NCI-H1105 treated with DMSO at 0.1 percent for 48 hours (cell line): ENCODE results near the gene ZNF408.
"Not testable (repeated sequence)": the region's sequence is repeated elsewhere in the genome, so short reads cannot be mapped to it uniquely, and the experiment has no call there.

ENCODE experiments used
- DNase-seq: peaks from one replicate; lab custom pipeline; 2025; lab: John Stamatoyannopoulos, UW

The ZNF408 gene

GRCh38 chr11:46697723-46698122 lies 3.1 kb upstream of the ZNF408 start:
- DNase-seq: no peak

DNA sequence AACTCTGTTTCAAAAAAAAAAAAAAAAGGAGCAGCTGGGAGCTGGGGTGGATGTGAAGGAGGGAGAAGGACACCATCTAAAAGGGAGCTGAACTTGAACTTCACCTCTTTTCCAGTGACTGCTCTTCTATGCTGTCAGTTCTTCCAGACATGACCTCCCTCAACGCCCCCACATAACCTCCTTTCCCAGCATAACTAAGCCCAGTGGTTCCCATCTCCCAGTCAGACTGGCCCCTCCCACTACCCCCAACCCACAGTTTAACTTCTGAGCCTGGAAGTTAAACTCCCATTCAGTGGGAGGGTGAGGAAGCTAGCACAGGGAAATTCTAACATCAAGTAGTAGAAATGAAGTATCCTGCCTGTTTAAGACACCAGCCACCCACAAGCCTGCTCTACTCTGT lies 2.2 kb upstream of the ZNF408 start:
- no peak for DNase-seq

GRCh38 chr11:46701078-46701654 lies 335 bp downstream of the ZNF408 start:
- no peak for DNase-seq

DNA sequence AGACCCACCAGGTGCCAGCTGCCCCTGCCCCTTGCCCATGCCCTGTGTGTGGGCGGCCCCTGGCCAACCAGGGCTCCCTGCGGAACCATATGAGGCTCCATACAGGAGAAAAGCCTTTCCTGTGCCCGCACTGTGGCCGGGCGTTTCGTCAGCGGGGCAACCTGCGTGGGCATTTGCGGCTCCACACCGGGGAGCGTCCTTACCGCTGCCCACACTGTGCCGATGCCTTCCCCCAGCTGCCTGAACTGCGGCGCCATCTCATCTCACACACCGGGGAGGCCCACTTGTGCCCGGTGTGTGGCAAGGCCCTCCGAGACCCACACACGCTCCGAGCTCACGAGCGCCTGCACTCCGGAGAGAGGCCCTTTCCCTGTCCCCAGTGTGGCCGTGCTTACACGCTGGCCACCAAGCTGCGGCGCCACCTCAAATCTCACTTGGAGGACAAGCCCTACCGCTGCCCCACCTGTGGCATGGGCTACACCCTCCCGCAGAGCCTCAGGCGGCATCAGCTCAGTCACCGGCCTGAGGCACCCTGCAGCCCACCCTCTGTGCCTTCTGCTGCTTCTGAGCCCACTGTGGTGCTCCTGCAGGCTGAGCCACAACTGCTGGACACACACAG lies 4.3 kb downstream of the ZNF408 start:
- DNase-seq: no peak

GRCh38 chr11:46706886-46707285 lies 6.1 kb downstream of the ZNF408 start:
- DNase-seq: no peak

- not testable (repeated sequence) for DNase-seq
Observed at GRCh38 chr11:46709351-46709750, 8.5 kb downstream of the ZNF408 start.

DNA sequence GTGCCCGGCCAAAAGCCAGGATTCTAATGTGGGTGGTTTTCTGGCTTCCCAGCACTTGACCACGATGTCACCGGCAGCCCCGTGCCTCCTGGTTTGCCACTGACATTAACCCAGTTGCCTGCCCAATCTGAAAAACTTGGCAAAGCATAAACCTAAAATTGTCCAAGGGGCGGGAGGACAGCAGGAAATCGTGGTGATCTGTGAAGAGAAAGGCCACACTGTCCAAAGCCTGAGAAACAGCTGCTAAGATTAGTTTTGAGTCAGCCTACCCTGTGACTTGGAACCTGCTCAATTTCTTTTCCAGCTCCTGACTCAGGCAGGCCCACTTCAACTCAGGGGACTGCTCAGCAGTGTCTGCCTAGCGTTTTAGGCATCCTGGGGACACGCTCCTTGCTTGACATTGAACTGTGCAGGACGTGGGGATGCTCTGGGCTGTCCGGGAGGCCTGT lies 10.0 kb downstream of the ZNF408 start:
- DNase-seq: no peak

GRCh38 chr11:46711303-46711702 lies 10.5 kb downstream of the ZNF408 start:
- no peak for DNase-seq

- no peak for DNase-seq
Observed at GRCh38 chr11:46712874-46713576, 12.2 kb downstream of the ZNF408 start.

DNA sequence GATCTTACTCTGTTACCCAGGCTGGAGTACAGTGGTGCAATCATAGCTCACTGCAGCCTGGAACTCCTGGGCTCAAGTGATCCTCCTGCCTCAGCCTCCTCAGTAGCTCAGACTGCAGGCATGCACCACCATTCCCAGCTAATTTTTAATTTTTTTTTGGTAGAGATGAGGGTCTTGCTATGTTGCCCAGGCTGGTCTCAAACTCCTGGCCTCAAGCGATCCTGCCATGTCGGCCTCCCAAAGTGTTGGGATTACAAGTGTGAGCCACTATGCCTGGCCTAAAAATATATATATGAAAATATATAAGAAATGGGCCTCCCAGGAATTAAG lies 17.0 kb downstream of the ZNF408 start:
- not testable (repeated sequence) for DNase-seq

GRCh38 chr11:46718155-46719019 lies 17.6 kb downstream of the ZNF408 start:
- DNase-seq: no peak

DNA sequence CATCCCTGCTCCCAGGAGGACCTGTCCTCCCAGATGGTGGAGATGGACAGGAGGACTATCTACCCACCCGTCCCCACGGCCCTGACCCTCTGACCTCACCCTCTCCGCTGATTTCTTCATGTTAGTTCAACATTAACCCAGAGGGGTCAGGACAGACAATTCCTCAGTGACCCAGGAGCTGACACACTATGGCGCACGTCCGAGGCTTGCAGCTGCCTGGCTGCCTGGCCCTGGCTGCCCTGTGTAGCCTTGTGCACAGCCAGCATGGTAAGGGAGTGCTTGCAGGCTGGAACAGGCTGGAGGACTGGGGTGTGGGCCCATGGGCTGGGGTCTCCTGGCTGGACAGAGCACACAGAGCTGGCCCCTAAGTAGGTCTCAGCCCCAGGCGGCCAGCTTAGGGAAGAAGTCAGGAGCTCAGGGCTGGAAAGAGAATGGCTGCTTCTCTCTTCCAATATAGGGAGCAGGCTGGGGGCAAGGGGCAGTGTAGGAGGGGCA lies 18.3 kb downstream of the ZNF408 start, which contains the start of gene F2:
TSS of gene F2 (plus strand) at position 166 of the 495 bp plus-strand sequence. CDS start at position 189, 23 bp downstream.
- no peak for DNase-seq

- DNase-seq: no peak
Observed at GRCh38 chr11:46719543-46720218, 18.9 kb downstream of the ZNF408 start.

- no peak for DNase-seq
Observed at GRCh38 chr11:46721286-46721685, 20.5 kb downstream of the ZNF408 start.

DNA sequence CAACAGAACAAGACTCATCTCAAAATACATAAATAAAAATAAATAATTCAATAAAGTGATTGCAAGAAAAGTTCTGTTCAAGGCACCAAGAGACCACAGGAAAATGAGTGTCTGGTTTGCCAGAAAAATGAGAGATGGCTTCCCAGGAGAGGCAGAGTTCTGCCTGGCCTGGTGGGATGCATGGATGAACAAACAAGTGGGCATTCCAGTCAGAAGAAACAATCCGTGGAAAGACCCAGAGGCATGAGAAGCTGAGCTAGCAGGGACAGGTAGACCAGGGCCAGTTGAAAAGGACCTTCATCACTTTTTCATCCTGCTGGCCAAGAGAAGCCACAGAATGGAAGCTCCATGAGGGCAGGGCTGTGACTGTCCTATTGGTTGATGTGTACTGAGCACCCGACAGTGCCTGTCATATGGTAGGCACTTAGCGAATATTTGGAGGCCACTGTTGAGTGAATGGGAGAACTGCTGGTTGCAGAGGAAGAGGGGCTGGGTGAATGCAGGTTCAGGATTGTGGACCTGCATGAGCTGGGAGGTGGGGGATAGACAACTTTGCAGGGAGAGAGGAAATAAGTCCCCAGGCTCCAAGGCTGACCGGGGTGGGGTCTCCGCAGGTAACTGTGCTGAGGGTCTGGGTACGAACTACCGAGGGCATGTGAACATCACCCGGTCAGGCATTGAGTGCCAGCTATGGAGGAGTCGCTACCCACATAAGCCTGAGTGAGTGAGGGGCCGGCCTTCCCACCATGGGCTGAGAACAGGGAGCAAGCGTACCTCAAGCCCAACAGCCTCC lies 21.9 kb downstream of the ZNF408 start:
- no peak for DNase-seq

GRCh38 chr11:46723359-46723680 lies 22.5 kb downstream of the ZNF408 start:
- DNase-seq: no peak

DNA sequence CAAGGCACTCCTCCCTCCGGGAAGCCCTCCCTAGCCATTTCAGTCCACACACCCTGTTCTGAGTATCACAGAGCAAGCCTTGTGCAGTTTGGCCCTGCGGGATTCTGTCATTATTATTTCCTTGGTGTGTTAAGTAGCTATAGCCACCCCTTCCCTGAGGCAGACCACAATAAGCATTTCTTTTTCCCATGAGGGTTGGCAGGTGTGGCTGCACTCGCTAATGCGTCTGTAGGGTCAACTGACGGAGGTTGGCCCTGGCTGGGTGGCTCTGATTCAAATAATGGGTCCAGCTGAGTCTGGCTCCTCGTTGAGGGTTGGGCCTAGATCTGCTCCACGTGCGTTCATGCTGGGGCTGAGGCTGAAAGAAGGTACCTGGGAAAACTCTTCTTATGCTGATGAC lies 23.3 kb downstream of the ZNF408 start:
- no peak for DNase-seq

DNA sequence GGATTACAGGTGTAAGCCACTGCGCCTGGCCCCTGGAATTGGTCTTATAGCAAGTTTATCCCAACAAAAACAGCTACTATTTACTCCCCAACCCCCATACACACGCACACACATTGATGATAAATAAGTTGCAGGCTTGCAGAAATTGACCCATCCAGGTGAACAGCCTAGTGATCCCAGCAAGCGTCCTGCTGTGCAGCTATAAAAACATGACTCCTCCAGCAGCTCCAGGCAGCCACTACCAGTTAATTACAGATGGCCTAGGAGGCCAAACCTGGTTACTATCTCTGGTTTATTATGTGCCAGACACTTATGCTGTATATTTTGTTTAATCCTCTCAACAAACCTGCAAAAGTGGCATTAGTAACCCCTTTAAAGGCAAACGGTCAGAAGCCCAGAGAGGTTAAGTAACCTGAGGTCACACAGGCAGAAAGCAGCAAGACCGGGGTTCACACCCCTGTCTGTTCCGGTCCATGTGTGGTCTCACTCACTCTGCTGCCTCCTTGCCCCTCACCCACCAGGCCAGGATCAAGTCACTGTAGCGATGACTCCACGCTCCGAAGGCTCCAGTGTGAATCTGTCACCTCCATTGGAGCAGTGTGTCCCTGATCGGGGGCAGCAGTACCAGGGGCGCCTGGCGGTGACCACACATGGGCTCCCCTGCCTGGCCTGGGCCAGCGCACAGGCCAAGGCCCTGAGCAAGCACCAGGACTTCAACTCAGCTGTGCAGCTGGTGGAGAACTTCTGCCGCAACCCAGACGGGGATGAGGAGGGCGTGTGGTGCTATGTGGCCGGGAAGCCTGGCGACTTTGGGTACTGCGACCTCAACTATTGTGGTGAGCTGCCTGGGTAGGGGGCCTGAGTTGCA lies 24.7 kb downstream of the ZNF408 start:
- no peak for DNase-seq

GRCh38 chr11:46726206-46726862 lies 25.5 kb downstream of the ZNF408 start:
- no peak for DNase-seq
